NCI-H460 (cell line): ENCODE data around the gene WTIP. TPM values are rescaled to one million over a fixed set of nuclear protein-coding genes. Genes with fewer than 3 reads are reported as not detected.
"Not testable (repeated sequence)": the region's sequence is repeated elsewhere in the genome, so short reads cannot be mapped to it uniquely, and the experiment has no call there.

ENCODE experiments used
- DNase-seq: peaks from one replicate; pipeline ENCODE4 v3.0.0-alpha.2; 2016; ENCODE audit warnings: low read depth; ENCODE audit errors: extremely low read depth
- polyA plus RNA-seq: library from polyadenylated mRNA; depleted of rRNA; stranded (reverse); fragments of >200 nt; gene quantifications from 2 replicates; pipeline ENCODE4 v1.2.3, GENCODE V29; 2014; cell fraction: nucleus; rRNA removed
- total RNA-seq: library from RNA; depleted of rRNA; stranded (reverse); fragments of >200 nt; shearing (Covaris generic); gene quantifications from 2 replicates; pipeline ENCODE4 v1.2.3, GENCODE V29; 2014; rRNA removed

Gene WTIP
- total RNA-seq, result 6.6 and 8.2 TPM in 2 replicates
- polyA plus RNA-seq, result 3.5 and 10.1 TPM in 2 replicates

GRCh38 chr19:34480971-34481841 is at the start of gene WTIP:
Gene WTIP, plus strand, starts transcription at chr19:34481758. Its CDS starts 217 bp downstream, at chr19:34481975.
- peak; percentile 19 for DNase-seq

GRCh38 chr19:34432797-34433196 is 48.8 kb upstream of the WTIP start:
- no peak for DNase-seq

GRCh38 chr19:34436716-34437115 is 44.8 kb upstream of the WTIP start:
- DNase-seq, result no peak

GRCh38 chr19:34448191-34448590 is 33.4 kb upstream of the WTIP start:
- no peak for DNase-seq

- DNase-seq, result no peak
These were observed 28.8 kb upstream of the WTIP start for GRCh38 chr19:34452723-34453122.

GRCh38 chr19:34454091-34454490 is 27.5 kb upstream of the WTIP start:
- no peak for DNase-seq

GRCh38 chr19:34454685-34455084 is 26.9 kb upstream of the WTIP start:
- DNase-seq, result no peak

- DNase-seq, result not testable (repeated sequence)
These were observed 25.6 kb upstream of the WTIP start for GRCh38 chr19:34455783-34456480.

GRCh38 chr19:34457446-34457845 is 24.1 kb upstream of the WTIP start:
- no peak for DNase-seq

GRCh38 chr19:34458677-34459076 is 22.9 kb upstream of the WTIP start:
- DNase-seq, result no peak

- no peak for DNase-seq
These were observed 21.9 kb upstream of the WTIP start for GRCh38 chr19:34459614-34460013.

- no peak for DNase-seq
These were observed 20.0 kb upstream of the WTIP start for GRCh38 chr19:34461375-34462100.

- DNase-seq, result not testable (repeated sequence)
These were observed 16.8 kb upstream of the WTIP start for GRCh38 chr19:34464785-34465184.

- no peak for DNase-seq
These were observed 13.1 kb upstream of the WTIP start for GRCh38 chr19:34468409-34468808.

GRCh38 chr19:34469026-34469425 is 12.5 kb upstream of the WTIP start:
- DNase-seq, result not testable (repeated sequence)

- DNase-seq, result no peak
These were observed 9.5 kb upstream of the WTIP start for GRCh38 chr19:34471906-34472700.

- no peak for DNase-seq
These were observed 7.1 kb upstream of the WTIP start for GRCh38 chr19:34474233-34474989.

GRCh38 chr19:34475026-34475974 is 6.3 kb upstream of the WTIP start:
- DNase-seq, result no peak
